DMS53 treated with DMSO at 0.1 percent for 48 hours (cell line): ENCODE measurements around the gene CT45A10.
"Not testable (repeated sequence)": the region's sequence is repeated elsewhere in the genome, so short reads cannot be mapped to it uniquely, and the experiment has no call there.

Source experiments
- DNase-seq: peaks from one replicate; lab custom pipeline; 2025; ENCODE audit not compliant: unreplicated experiment; lab: John Stamatoyannopoulos, UW

CT45A10 gene, protein sequence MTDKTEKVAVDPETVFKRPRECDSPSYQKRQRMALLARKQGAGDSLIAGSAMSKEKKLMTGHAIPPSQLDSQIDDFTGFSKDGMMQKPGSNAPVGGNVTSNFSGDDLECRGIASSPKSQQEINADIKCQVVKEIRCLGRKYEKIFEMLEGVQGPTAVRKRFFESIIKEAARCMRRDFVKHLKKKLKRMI

GRCh38 chrX:135893294-135893817, at the start of gene CT45A10, which contains the start of gene SAGE1:
CT45A10 (minus strand) TSS chrX:135893444; CDS start chrX:135885344, 8,100 bp downstream.
SAGE1 (plus strand) TSS chrX:135893716; CDS start chrX:135896243, 2,527 bp downstream.
- DNase-seq: peak; percentile 48

DNA sequence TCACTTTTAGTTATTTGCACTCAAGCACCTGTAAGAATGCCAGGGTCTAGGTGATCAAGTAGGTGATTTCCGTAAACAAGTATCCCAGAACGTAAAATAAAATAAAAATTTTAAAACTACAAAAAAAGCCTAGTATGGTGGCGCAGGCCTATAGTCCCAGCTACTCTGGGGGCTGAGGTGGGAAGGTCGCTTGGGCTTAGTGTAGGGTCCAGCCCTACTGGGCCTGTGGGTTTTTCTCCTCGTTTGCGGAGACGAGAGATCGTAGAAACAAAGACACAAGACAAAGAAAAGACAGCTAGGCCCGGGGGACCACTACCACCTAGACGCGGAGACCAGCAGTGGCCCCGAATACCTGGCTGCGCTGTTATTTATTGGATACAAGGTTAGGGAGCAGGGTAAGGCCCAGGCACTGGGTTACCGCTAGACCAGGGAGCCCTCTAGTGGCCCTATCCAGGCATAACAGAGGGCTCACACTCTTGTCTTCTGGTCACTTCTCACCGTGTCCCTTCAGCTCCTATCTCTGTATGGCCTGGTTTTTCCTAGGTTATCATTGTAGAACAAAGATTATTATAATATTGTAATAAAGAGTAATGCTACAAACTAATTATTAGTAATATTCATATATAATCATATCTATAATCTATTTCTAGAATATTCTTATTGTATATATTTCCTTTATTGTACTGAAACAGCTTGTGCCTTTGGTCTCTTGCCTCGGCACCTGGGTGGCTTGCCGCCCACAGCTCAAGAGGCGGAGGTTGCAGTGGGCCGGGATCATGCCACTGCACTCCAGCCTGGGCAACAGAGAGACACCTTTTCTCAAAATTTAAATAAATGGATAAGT, 38.6 kb upstream of the CT45A10 start:
- peak; percentile 39 for DNase-seq

DNA sequence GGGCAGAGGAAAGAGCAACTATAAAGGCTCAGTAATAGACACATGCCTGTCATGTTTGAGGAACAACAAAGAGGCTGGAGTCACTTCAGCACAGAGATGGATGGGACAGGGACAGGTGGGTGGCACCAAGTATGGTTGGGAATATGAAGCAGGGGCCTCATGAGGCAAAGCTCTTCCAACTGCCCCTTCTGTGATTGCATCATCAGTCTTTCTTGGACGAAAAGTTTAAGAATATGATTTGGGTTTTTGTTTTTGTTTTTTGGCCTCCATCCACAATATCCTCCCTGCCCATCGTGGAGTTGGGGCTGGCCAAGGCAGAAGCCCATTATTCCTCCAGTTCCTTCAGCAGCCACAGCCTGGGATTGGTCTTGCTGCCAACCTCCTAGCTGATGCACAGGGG, 34.7 kb upstream of the CT45A10 start:
- DNase-seq: no peak

DNA sequence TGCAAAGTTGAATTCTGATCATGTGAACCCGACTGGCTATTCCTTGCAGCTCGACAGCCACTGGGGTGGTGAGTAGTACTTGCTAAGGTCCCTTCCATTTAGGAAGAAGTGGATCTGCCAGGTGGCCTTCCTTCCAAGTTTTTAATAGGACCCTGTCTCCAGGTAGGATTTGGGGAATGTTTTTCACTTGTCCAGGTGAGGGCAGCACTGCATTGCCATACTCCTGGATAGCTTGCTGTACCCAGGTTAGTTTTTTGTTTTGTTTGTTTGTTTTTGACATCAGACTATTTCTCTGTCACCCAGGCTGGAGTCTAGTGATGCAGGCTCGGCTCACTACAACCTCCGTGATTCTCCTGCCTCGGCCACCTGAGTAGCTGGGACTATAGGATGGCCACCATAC, 30.1 kb upstream of the CT45A10 start:
- no peak for DNase-seq

GRCh38 chrX:135920516-135920915, 27.3 kb upstream of the CT45A10 start:
- DNase-seq: not testable (repeated sequence)

DNA sequence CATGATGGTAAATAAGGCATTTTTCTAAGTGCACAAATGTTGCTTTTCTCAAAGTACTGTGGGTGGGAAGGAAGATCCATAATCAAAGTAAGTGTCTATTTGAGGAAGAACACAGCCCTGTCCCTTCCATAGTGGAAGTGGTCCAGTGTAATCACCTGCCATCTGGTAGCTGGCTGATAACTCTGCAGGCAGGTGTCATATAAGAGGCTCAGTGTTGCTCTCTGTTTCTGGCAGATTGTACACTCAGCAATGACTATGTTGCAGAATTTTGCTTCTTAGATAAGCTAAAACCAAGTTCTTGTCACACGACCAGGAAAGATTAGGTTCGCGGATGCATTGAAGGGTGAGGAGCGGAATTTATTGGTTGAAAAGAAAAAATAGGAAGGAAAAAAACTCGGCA, 21.2 kb upstream of the CT45A10 start:
- no peak for DNase-seq

- no peak for DNase-seq
Observed at GRCh38 chrX:135910251-135910650, 17.0 kb upstream of the CT45A10 start.

- DNase-seq: no peak
Observed at GRCh38 chrX:135892781-135893180, 463 bp downstream of the CT45A10 start.

GRCh38 chrX:135890087-135890585, 3.1 kb downstream of the CT45A10 start:
- no peak for DNase-seq

- peak; percentile 10 for DNase-seq
Observed at GRCh38 chrX:135888976-135889375, 4.3 kb downstream of the CT45A10 start.

DNA sequence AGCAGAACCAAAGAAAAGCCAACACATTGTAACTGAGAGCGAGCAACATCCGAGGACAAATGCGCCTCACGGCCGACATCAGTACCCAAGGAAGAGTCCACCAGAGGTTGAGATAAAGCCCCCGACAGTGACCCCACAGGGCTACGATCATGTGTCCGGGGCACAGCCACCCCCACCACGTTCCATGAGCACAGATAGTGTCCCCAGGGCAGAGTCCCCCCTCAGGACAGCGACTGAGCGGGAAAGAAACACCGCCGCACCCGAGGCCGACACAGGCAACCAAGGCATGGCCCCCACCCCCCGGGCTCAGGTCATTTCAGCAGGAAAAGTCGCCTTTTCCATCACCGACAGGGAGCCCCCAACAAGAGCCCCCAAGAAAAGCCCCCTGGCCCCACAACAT, 5.0 kb downstream of the CT45A10 start:
- DNase-seq: not testable (repeated sequence)

DNA sequence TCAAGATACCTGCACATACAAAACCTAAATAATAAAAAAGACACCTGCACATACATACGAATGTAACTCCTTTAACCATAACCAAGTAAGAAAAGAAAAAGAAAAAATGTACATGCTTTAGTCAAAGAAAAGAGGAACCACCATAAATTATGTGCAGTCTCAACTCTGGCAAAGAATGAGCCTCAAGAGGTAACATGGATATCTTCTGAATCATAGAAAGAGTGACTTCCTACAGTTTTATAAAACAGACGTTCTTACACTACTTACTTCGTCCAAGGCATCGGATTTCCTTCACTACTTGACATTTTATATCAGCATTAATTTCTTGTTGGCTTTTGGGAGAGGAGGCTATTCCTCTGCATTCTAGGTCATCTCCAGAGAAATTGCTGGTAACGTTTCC, 10.5 kb downstream of the CT45A10 start:
- not testable (repeated sequence) for DNase-seq

DNA sequence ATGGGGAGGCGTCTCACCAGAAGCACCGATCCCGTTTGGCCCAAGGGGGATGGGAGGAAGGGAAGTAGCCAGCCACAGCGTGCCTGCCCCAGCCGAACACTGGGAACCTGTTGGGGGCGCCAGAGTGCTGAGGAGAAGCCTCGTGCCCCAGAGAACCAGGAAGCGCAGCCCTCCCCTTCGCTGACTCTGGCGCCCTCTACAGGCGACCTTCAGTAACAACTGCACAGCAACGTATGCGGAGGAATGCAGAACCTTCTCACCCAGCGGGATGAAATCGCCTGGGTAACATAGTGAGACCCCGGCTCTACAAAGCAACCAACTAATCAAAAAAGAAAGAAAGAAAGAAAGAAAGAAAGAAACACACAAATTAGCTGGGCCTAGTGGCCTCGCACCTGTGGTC, 21.5 kb downstream of the CT45A10 start, which contains the start of gene CT45A9:
TSS of gene CT45A9 (minus strand) at position 101 of the 400 bp plus-strand sequence. CDS start 3,751 bp downstream, outside the sequence.
- not testable (repeated sequence) for DNase-seq

- not testable (repeated sequence) for DNase-seq
Observed at GRCh38 chrX:135854438-135854837, 38.8 kb downstream of the CT45A10 start, which contains the start of gene CT45A8. CT45A8 (minus strand) TSS chrX:135854538; CDS start chrX:135850783, 3,755 bp downstream.

- DNase-seq: not testable (repeated sequence)
Observed at GRCh38 chrX:135837180-135837579, 56.1 kb downstream of the CT45A10 start, which contains the start of gene CT45A7. CT45A7 (minus strand) TSS chrX:135837280; CDS start chrX:135833533, 3,747 bp downstream.
